IPS DF 6.9 (cell line): Measurements from ENCODE around the gene WWOX.

Source experiments
- DNase-seq: peaks from one replicate; pipeline ENCODE4 v3.0.0-alpha.2; 2013; ENCODE audit warnings: low read depth, low spot score
- H3K27ac ChIP-seq: one replicate; pipeline ENCODE4 v1.5.1; 2013; ENCODE audit warnings: low read length, control low read depth
- H3K27me3 ChIP-seq: 2 replicates; pipeline ENCODE4 v1.6.1; 2013; ENCODE audit warnings: mild to moderate bottlenecking, low read length; ENCODE audit not compliant: control insufficient read depth, insufficient read depth
- H3K36me3 ChIP-seq: 2 replicates; pipeline ENCODE4 v1.6.1; 2013; ENCODE audit warnings: low read length; ENCODE audit not compliant: control insufficient read depth, insufficient read depth
- H3K4me1 ChIP-seq: 2 replicates; pipeline ENCODE4 v1.6.1; 2013; ENCODE audit warnings: low read length; ENCODE audit not compliant: control insufficient read depth, insufficient read depth
- H3K4me3 ChIP-seq: 2 replicates; pipeline ENCODE4 v1.5.1; 2013; ENCODE audit warnings: mild to moderate bottlenecking, low read length
- H3K9me3 ChIP-seq: 2 replicates; pipeline ENCODE4 v1.6.1; 2013; ENCODE audit warnings: low read length, inconsistent platforms; ENCODE audit not compliant: control insufficient read depth, insufficient read depth
- WGBS: extraction: QIAGEN DNeasy Blood & Tissue Kit; methylation state at CpG from one replicate; pipeline ENCODE4 v1.1.7; 2013; ENCODE audit warnings: mixed read lengths, missing lambda C conversion rate; ENCODE audit not compliant: insufficient read length, insufficient coverage; 5-methylcytosine and 5-hydroxymethylcytosine counted together

Gene WWOX

GRCh38 chr16:78242239-78242630 lies 142.8 kb downstream of the WWOX start:
- H3K4me1 ChIP-seq = no peaks in the 10 kb centered on the region
- H3K27me3 ChIP-seq = no peaks in the 10 kb centered on the region
- H3K9me3 ChIP-seq = no peaks in the 10 kb centered on the region
- no peak overlapping the region for H3K27ac ChIP-seq
- H3K36me3 ChIP-seq = no peaks in the 10 kb centered on the region
- no peak for DNase-seq
- no peak overlapping the region for H3K4me3 ChIP-seq
- no CpG with 5 or more reads among the region's 5 CpGs for WGBS

GRCh38 chr16:78244131-78244895 lies 144.9 kb downstream of the WWOX start:
- H3K4me3 ChIP-seq = no peak overlapping the region
- no peaks in the 10 kb centered on the region for H3K36me3 ChIP-seq
- no peaks in the 10 kb centered on the region for H3K27me3 ChIP-seq
- WGBS = no CpG with 5 or more reads among the region's 9 CpGs
- no peak overlapping the region for H3K27ac ChIP-seq
- no peak for DNase-seq
- no peaks in the 10 kb centered on the region for H3K4me1 ChIP-seq
- no peaks in the 10 kb centered on the region for H3K9me3 ChIP-seq

- DNase-seq = no peak
- Histone ChIP-seq H3K27me3 (no peaks in the 10 kb centered on the region), H3K4me3 (no peak overlapping the region), H3K36me3 (no peaks in the 10 kb centered on the region), H3K27ac (no peak overlapping the region), H3K9me3 (no peaks in the 10 kb centered on the region), H3K4me1 (no peaks in the 10 kb centered on the region)
- no CpG with 5 or more reads among the region's 9 CpGs for WGBS
Measured at GRCh38 chr16:78246559-78246958, 147.1 kb downstream of the WWOX start.

GRCh38 chr16:78249056-78249455 lies 149.6 kb downstream of the WWOX start:
- no peaks in the 10 kb centered on the region for H3K36me3 ChIP-seq
- DNase-seq = no peak
- H3K9me3 ChIP-seq = no peaks in the 10 kb centered on the region
- H3K4me3 ChIP-seq = no peak overlapping the region
- no peaks in the 10 kb centered on the region for H3K4me1 ChIP-seq
- WGBS = no CpG with 5 or more reads among the region's 13 CpGs
- H3K27me3 ChIP-seq = no peaks in the 10 kb centered on the region
- no peak overlapping the region for H3K27ac ChIP-seq

GRCh38 chr16:78249832-78250231 lies 150.4 kb downstream of the WWOX start:
- no peak overlapping the region for H3K27ac ChIP-seq
- H3K4me1 ChIP-seq = no peaks in the 10 kb centered on the region
- no peak overlapping the region for H3K4me3 ChIP-seq
- WGBS = no CpG with 5 or more reads among the region's 3 CpGs
- no peaks in the 10 kb centered on the region for H3K9me3 ChIP-seq
- DNase-seq = no peak
- no peaks in the 10 kb centered on the region for H3K36me3 ChIP-seq
- no peaks in the 10 kb centered on the region for H3K27me3 ChIP-seq

GRCh38 chr16:78251115-78251514 lies 151.7 kb downstream of the WWOX start:
- H3K4me3 ChIP-seq = no peak overlapping the region
- no peaks in the 10 kb centered on the region for H3K36me3 ChIP-seq
- no peaks in the 10 kb centered on the region for H3K27me3 ChIP-seq
- H3K27ac ChIP-seq = no peak overlapping the region
- no peaks in the 10 kb centered on the region for H3K9me3 ChIP-seq
- WGBS = no CpG with 5 or more reads among the region's 5 CpGs
- DNase-seq = no peak
- no peaks in the 10 kb centered on the region for H3K4me1 ChIP-seq

- no peaks in the 10 kb centered on the region for H3K27me3 ChIP-seq
- no peak overlapping the region for H3K27ac ChIP-seq
- no peak for DNase-seq
- no CpG with 5 or more reads among the region's 5 CpGs for WGBS
- H3K36me3 ChIP-seq = no peaks in the 10 kb centered on the region
- no peak overlapping the region for H3K4me3 ChIP-seq
- 0 out of 2 replicates have a peak, but pooled peaks cover 1% of the 10 kb centered on the region for H3K4me1 ChIP-seq
- no peaks in the 10 kb centered on the region for H3K9me3 ChIP-seq
Measured at GRCh38 chr16:78252757-78253156, 153.3 kb downstream of the WWOX start.

GRCh38 chr16:78254841-78255240 lies 155.4 kb downstream of the WWOX start:
- H3K4me3 ChIP-seq = no peak overlapping the region
- 0 out of 2 replicates have a peak, but pooled peaks cover 1% of the 10 kb centered on the region for H3K4me1 ChIP-seq
- no CpG with 5 or more reads among the region's 1 CpG for WGBS
- H3K36me3 ChIP-seq = no peaks in the 10 kb centered on the region
- H3K27me3 ChIP-seq = no peaks in the 10 kb centered on the region
- DNase-seq = no peak
- no peak overlapping the region for H3K27ac ChIP-seq
- H3K9me3 ChIP-seq = no peaks in the 10 kb centered on the region

- DNase-seq = no peak
- no peaks in the 10 kb centered on the region for H3K9me3 ChIP-seq
- no peak overlapping the region for H3K27ac ChIP-seq
- no CpG with 5 or more reads among the region's 7 CpGs for WGBS
- 0 out of 2 replicates have a peak, but pooled peaks cover 1% of the 10 kb centered on the region for H3K4me1 ChIP-seq
- no peaks in the 10 kb centered on the region for H3K27me3 ChIP-seq
- no peaks in the 10 kb centered on the region for H3K36me3 ChIP-seq
- H3K4me3 ChIP-seq = no peak overlapping the region
Measured at GRCh38 chr16:78256686-78257375, 157.4 kb downstream of the WWOX start.

- no peak overlapping the region for H3K27ac ChIP-seq
- WGBS = no CpG with 5 or more reads among the region's 8 CpGs
- no peaks in the 10 kb centered on the region for H3K27me3 ChIP-seq
- H3K36me3 ChIP-seq = no peaks in the 10 kb centered on the region
- 0 out of 2 replicates have a peak, but pooled peaks cover 1% of the 10 kb centered on the region for H3K4me1 ChIP-seq
- H3K9me3 ChIP-seq = no peaks in the 10 kb centered on the region
- no peak overlapping the region for H3K4me3 ChIP-seq
- DNase-seq = no peak
Measured at GRCh38 chr16:78257376-78257728, 157.9 kb downstream of the WWOX start.
